NCI-H2171 treated with DMSO at 0.1 percent for 48 hours (cell line): ENCODE results near the gene CIB1.
"Not testable (repeated sequence)": the region's sequence is repeated elsewhere in the genome, so short reads cannot be mapped to it uniquely, and the experiment has no call there.

Experiments used
- DNase-seq: peaks from one replicate; lab custom pipeline; 2025; lab: John Stamatoyannopoulos, UW

The CIB1 gene

GRCh38 chr15:90192961-90193786, 40.6 kb downstream of the CIB1 start:
- no peak for DNase-seq

- peak; percentile 96 for DNase-seq
Measured at GRCh38 chr15:90191794-90192509, 41.8 kb downstream of the CIB1 start.

- no peak for DNase-seq
Measured at GRCh38 chr15:90191344-90191687, 42.4 kb downstream of the CIB1 start.

- DNase-seq, result no peak
Measured at GRCh38 chr15:90190606-90191343, 43.0 kb downstream of the CIB1 start.

- DNase-seq, result no peak
Measured at GRCh38 chr15:90189781-90190467, 43.8 kb downstream of the CIB1 start.

- DNase-seq, result no peak
Measured at GRCh38 chr15:90188914-90189748, 44.6 kb downstream of the CIB1 start.

GRCh38 chr15:90188065-90188464, 45.7 kb downstream of the CIB1 start:
- DNase-seq, result not testable (repeated sequence)

GRCh38 chr15:90187257-90187868, 46.4 kb downstream of the CIB1 start:
- DNase-seq, result no peak

GRCh38 chr15:90184786-90185704, 48.7 kb downstream of the CIB1 start:
- peak; percentile 68 for DNase-seq

- no peak for DNase-seq
Measured at GRCh38 chr15:90184119-90184785, 49.5 kb downstream of the CIB1 start.

GRCh38 chr15:90181776-90182175, 52.0 kb downstream of the CIB1 start:
- no peak for DNase-seq
